PC-9 (cell line): ENCODE measurements around the gene CAPN9. TPM values are rescaled to one million over a fixed set of nuclear protein-coding genes. Genes with fewer than 3 reads are reported as not detected.

ENCODE experiments used
- BruUV-seq: library from RNA; stranded (reverse); fragments of 400-500 nt; replicated peaks from 2 replicates; lab custom pipeline; 2021; lab: Mats Ljungman, UMichigan
- CTCF ChIA-PET: fragments of 300-600 bp; sonication (Branson Sonifier 250); formaldehyde crosslinking; loops from one replicate; lab custom pipeline; 2022; ENCODE audit warnings: antibody characterized with exemption; lab: Charles Lee
- POLR2A ChIA-PET: fragments of 300-600 bp; sonication (Branson Sonifier 250); formaldehyde crosslinking; loops from one replicate; lab custom pipeline; 2022; ENCODE audit warnings: antibody characterized with exemption; ENCODE audit not compliant: unreplicated experiment; lab: Charles Lee
- DNase-seq, 2 experiments: peaks; one replicate each; pipeline versions ENCODE4 v3.0.0 to v3.0.0-alpha.2; 2015 to 2022; ENCODE audit warnings: mixed read lengths in 1 of 2
- H2AFZ ChIP-seq: fragments of 200-600 bp; sonication (generic); 2 replicates; pipeline ENCODE4 v1.8.1; 2017; ENCODE audit warnings: antibody characterized with exemption
- H3F3A ChIP-seq: fragments of 200-600 bp; sonication (generic); 2 replicates; pipeline ENCODE4 v1.8.1; 2017; ENCODE audit warnings: antibody characterized with exemption, mild to moderate bottlenecking, low read depth; ENCODE audit not compliant: insufficient read depth
- H3K27ac ChIP-seq: fragments of 200-600 bp; sonication (generic); 2 replicates; pipeline ENCODE4 v1.6.1; 2016; ENCODE audit warnings: mixed run types
- H3K27me3 ChIP-seq: fragments of 200-600 bp; sonication (generic); 2 replicates; pipeline ENCODE4 v1.6.1; 2016; ENCODE audit warnings: low read depth, mixed run types; ENCODE audit not compliant: insufficient read depth
- H3K36me3 ChIP-seq: fragments of 200-600 bp; sonication (generic); 2 replicates; pipeline ENCODE4 v1.6.1; 2016; ENCODE audit warnings: low read depth, mixed run types
- H3K4me1 ChIP-seq: fragments of 200-600 bp; sonication (generic); replicated peaks from 2 replicates; pipeline ENCODE4 v1.6.1; 2016; ENCODE audit warnings: mixed run types; ENCODE audit not compliant: insufficient read depth
- H3K4me2 ChIP-seq: fragments of 200-600 bp; sonication (generic); 2 replicates; pipeline ENCODE4 v1.6.1; 2017; ENCODE audit warnings: mixed run types
- H3K4me3 ChIP-seq: fragments of 200-600 bp; sonication (generic); 2 replicates; pipeline ENCODE4 v1.6.1; 2016; ENCODE audit warnings: mixed run types
- H3K79me2 ChIP-seq: fragments of 200-600 bp; sonication (generic); 2 replicates; pipeline ENCODE4 v1.6.1; 2017; ENCODE audit warnings: low read depth, mixed run types
- H3K9me2 ChIP-seq: fragments of 200-600 bp; sonication (generic); 2 replicates; pipeline ENCODE4 v1.8.1; 2017; ENCODE audit warnings: mild to moderate bottlenecking; ENCODE audit not compliant: insufficient read depth
- H3K9me3 ChIP-seq: fragments of 200-600 bp; sonication (generic); 2 replicates; pipeline ENCODE4 v1.8.1; 2016; ENCODE audit warnings: low read depth; ENCODE audit not compliant: insufficient read depth
- H4K20me1 ChIP-seq: fragments of 200-600 bp; sonication (generic); 2 replicates; pipeline ENCODE4 v1.8.1; 2017; ENCODE audit not compliant: insufficient read depth
- EZH2 ChIP-seq: fragments of 200-600 bp; sonication (generic); IDR thresholded peaks from 2 replicates; pipeline ENCODE4 v1.8.0; 2017; ENCODE audit warnings: antibody characterized with exemption, low read depth
- intact Hi-C: fragments of 100-400 bp; cut with micrococcal nuclease; formaldehyde crosslinking; loops from one replicate; pipeline ENCODE4 v1.10.0; 2022; ENCODE audit not compliant: unreplicated experiment
- total RNA-seq: library from RNA; stranded (reverse); gene quantifications from 2 replicates; pipeline ENCODE4 v1.2.3, GENCODE V29; 2021
- TF ChIP-seq, protein P1 (sequence below): fragments of 200-600 bp; sonication (generic); conservative IDR thresholded peaks from 2 replicates; pipeline ENCODE4 v1.6.1; 2017; ENCODE audit warnings: mixed run types, antibody characterized with exemption, mild to moderate bottlenecking, moderate library complexity

Gene CAPN9
- total RNA-seq, 1 experiment from 2014 or later: not detected

DNA sequence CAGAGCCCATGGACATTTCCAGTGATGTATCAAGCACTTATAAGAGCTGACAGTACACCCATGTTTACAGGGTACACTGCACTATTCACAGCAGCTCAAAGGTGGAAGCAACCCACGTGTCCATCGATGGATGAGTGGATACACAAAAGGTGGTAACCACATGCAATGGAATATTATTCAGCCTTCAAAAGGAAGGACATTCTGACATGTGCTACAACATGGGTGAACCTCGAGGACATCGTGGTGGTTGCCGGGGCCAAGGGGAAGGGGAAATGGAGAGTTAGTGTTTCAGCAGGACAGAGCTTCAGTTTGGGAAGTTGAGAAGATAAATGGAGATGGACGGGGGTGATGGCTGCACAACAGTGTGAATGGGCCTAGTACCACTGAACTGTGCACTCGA is 42.4 kb upstream of the CAPN9 start:
- H3K4me2 ChIP-seq: no peak overlapping the region

DNA sequence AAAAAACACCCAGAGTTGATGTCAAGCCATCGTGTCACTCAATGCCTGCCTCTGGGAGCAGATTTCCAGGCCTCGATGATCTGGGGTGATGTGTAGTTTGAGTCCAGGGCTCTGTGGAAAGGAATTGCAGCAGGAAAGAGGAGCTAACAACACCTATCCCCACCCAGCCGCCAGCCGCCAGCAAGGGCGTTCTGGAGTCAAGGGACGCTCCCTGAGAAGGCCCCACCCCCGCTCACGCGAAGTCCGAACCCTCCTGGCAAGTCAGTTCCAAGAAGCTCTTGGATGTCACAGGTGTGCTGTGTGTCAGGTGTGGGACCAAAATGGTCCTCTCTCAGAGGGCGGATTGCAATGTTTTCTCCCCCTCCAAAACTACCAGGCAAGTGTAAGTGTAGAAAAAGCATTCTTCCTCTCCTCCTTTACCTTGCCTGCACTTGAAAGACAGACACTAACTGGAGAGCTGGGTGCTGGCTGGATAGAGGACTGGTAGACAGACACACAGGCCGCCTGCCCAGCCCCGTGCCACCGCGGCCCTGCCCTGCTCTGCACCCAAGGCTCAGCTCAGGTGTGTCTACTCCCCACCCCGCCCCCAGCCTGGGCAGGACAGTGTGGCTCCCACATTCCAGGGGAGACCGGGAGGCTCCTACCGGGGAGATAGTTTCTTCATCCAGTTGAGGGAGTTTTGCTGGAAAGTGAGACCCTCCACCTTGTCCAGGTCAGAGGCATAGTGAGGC is 41.7 kb upstream of the CAPN9 start:
- Histone ChIP-seq H3K36me3 (no peaks in the 10 kb centered on the region), H3K4me3 (no peak overlapping the region), H3K9me2 (no peaks in the 10 kb centered on the region), H3K4me2 (no peak overlapping the region), H4K20me1 (no peaks in the 10 kb centered on the region), H3F3A (no peaks in the 10 kb centered on the region), H3K9me3 (no peaks in the 10 kb centered on the region), H3K79me2 (no peaks in the 10 kb centered on the region), H3K27ac (no peak overlapping the region), H2AFZ (no peak overlapping the region), H3K27me3 (no peaks in the 10 kb centered on the region), H3K4me1 (no peaks in the 10 kb centered on the region; the same call in 1 of the 2 replicates)
- BruUV-seq: no TSS peak
- TF ChIP-seq, protein P1, sequence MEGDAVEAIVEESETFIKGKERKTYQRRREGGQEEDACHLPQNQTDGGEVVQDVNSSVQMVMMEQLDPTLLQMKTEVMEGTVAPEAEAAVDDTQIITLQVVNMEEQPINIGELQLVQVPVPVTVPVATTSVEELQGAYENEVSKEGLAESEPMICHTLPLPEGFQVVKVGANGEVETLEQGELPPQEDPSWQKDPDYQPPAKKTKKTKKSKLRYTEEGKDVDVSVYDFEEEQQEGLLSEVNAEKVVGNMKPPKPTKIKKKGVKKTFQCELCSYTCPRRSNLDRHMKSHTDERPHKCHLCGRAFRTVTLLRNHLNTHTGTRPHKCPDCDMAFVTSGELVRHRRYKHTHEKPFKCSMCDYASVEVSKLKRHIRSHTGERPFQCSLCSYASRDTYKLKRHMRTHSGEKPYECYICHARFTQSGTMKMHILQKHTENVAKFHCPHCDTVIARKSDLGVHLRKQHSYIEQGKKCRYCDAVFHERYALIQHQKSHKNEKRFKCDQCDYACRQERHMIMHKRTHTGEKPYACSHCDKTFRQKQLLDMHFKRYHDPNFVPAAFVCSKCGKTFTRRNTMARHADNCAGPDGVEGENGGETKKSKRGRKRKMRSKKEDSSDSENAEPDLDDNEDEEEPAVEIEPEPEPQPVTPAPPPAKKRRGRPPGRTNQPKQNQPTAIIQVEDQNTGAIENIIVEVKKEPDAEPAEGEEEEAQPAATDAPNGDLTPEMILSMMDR: no peak
- no peak for TF ChIP-seq EZH2
- no peak for DNase-seq
- ChIA-PET POLR2A (no interaction called here), CTCF (no interaction called here)
- intact Hi-C loops: no loop called here

More for the DNA sequence above, 42.4 kb upstream of the CAPN9 start:
- no peak for DNase-seq
- no TSS peak for BruUV-seq
- H3K9me2 ChIP-seq: no peaks in the 10 kb centered on the region
- H3K9me3 ChIP-seq: no peaks in the 10 kb centered on the region
- no peaks in the 10 kb centered on the region for H4K20me1 ChIP-seq
- no peaks in the 10 kb centered on the region for H3K79me2 ChIP-seq
- TF ChIP-seq EZH2: no peak
- TF ChIP-seq, protein P1: no peak
- no peaks in the 10 kb centered on the region; the same call in 1 of the 2 replicates for H3K4me1 ChIP-seq
- no peak overlapping the region for H3K27ac ChIP-seq
- no peaks in the 10 kb centered on the region for H3F3A ChIP-seq
- POLR2A ChIA-PET: no interaction called here
- H2AFZ ChIP-seq: no peak overlapping the region
- H3K36me3 ChIP-seq: no peaks in the 10 kb centered on the region
- H3K4me3 ChIP-seq: no peak overlapping the region
- intact Hi-C loops: no loop called here
- H3K27me3 ChIP-seq: no peaks in the 10 kb centered on the region
- CTCF ChIA-PET: no interaction called here

DNA sequence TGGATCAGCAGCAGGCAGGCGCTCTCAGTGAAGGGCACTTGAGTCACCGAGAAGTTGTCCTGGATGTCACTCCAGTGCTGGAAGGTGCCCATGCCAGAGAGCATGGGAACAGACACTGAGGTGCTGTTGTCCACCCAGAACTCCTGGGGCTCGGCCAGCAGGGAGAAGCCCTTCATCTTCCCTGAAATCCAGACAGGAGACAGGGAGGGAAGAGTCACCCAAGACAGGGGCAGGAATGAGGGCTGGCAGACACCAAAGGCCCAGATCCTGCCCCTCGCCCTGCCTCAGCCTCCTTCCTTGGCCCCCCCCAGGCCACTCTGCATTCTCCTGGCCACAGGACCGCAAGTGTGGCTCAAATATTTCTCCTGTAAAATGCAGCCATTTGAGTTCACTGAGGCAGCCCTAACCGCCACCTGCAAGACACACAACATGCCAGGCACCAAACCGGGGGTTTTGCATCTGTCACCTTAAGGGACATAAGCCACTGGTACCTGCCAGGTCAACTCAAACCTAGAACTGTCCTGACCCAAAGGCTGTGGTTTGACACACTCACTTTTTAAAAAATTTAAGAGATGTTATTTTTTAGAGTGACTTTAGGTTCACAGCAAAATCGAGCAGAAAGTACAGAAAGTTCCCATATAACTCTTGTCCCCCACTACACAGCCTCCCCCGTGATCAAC is 41.0 kb upstream of the CAPN9 start:
- CTCF ChIA-PET: no interaction called here
- intact Hi-C loops: no loop called here
- H3K27me3 ChIP-seq: no peaks in the 10 kb centered on the region
- no peaks in the 10 kb centered on the region for H3K79me2 ChIP-seq
- no peaks in the 10 kb centered on the region for H3K36me3 ChIP-seq
- H3K9me2 ChIP-seq: no peaks in the 10 kb centered on the region
- H2AFZ ChIP-seq: no peak overlapping the region
- H3K4me3 ChIP-seq: no peak overlapping the region
- no peak overlapping the region for H3K4me2 ChIP-seq
- DNase-seq: no peak
- no TSS peak for BruUV-seq
- H4K20me1 ChIP-seq: no peaks in the 10 kb centered on the region
- no peaks in the 10 kb centered on the region for H3F3A ChIP-seq
- H3K27ac ChIP-seq: no peak overlapping the region
- POLR2A ChIA-PET: no interaction called here
- H3K4me1 ChIP-seq: no peaks in the 10 kb centered on the region; the same call in 1 of the 2 replicates
- no peaks in the 10 kb centered on the region for H3K9me3 ChIP-seq
- TF ChIP-seq, protein P1: no peak
- TF ChIP-seq EZH2: no peak
